HG03045 (cell line): ENCODE data around the gene CNNM4.

Source experiments
- ATAC-seq: cut with Tn5 transposase; IDR thresholded peaks from one replicate; pipeline ENCODE4 v1.9.1; 2021; ENCODE audit warnings: mild to moderate bottlenecking, moderate library complexity; ENCODE audit not compliant: unreplicated experiment

The CNNM4 gene

GRCh38 chr2:96757477-96757860 is 3.2 kb upstream of the CNNM4 start:
- no peak for ATAC-seq

- ATAC-seq = no peak
These were observed 1.7 kb upstream of the CNNM4 start for GRCh38 chr2:96758987-96759386.

GRCh38 chr2:96759548-96759947 is 1.2 kb upstream of the CNNM4 start:
- no peak for ATAC-seq

GRCh38 chr2:96760986-96761832 is 507 bp downstream of the CNNM4 start:
- ATAC-seq = peak; percentile 6

- ATAC-seq = no peak
These were observed 2.0 kb downstream of the CNNM4 start for GRCh38 chr2:96762529-96763311.

- no peak for ATAC-seq
These were observed 3.0 kb downstream of the CNNM4 start for GRCh38 chr2:96763511-96764252.

- ATAC-seq = no peak
These were observed 3.5 kb downstream of the CNNM4 start for GRCh38 chr2:96764253-96764637.

- ATAC-seq = no peak
These were observed 6.6 kb downstream of the CNNM4 start for GRCh38 chr2:96767135-96767871.

GRCh38 chr2:96768083-96768561 is 7.4 kb downstream of the CNNM4 start:
- ATAC-seq = no peak

- no peak for ATAC-seq
These were observed 9.1 kb downstream of the CNNM4 start for GRCh38 chr2:96769814-96770213.

GRCh38 chr2:96770442-96771202 is 9.9 kb downstream of the CNNM4 start:
- no peak for ATAC-seq

- ATAC-seq = no peak
These were observed 11.3 kb downstream of the CNNM4 start for GRCh38 chr2:96771796-96772618.

GRCh38 chr2:96772903-96773671 is 12.4 kb downstream of the CNNM4 start:
- peak; percentile 39 for ATAC-seq

GRCh38 chr2:96773922-96774321 is 13.2 kb downstream of the CNNM4 start:
- ATAC-seq = no peak

- ATAC-seq = no peak
These were observed 14.5 kb downstream of the CNNM4 start for GRCh38 chr2:96775160-96775559.

GRCh38 chr2:96783388-96783787 is 22.7 kb downstream of the CNNM4 start:
- no peak for ATAC-seq

- no peak for ATAC-seq
These were observed 26.7 kb downstream of the CNNM4 start for GRCh38 chr2:96787411-96787810.
